ENCODE measurements around the gene SPATA31D4. TPM values are rescaled to one million over a fixed set of nuclear protein-coding genes. Genes with fewer than 3 reads are reported as not detected.

Gene SPATA31D4
- total and polyA plus RNA-seq, 10 of the 15 experiments (the other 5 are each of a cell fraction or from before 2014, with no cell fraction given): not detected

DNA sequence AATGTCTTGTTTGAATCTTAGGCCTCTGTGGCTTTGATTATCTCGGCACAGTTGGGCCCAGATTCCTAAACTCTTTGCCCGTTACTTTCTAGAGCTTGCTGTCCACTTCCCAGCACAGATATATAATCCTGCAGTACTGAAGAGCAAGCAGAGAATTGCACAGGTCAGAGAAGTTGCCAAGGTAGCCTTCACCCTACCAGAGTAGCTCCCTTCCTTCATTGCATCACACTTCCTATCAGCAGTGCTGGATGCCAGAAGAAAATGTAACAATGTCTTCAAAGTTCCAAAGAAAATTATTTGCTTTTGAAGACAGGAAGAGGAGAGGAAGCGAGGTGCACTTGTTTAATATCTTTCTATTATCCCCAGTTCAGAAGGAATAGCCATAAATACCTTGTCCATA, 38.1 kb upstream of the SPATA31D4 start:
- H3K4me1 ChIP-seq (ENCODE audit: control insufficient read depth, insufficient read depth, low read length): no peaks in the 10 kb centered on the region
- DNase-seq (ENCODE audit: low read depth, low spot score) (no peak), ATAC-seq (no peak), FAIRE-seq (no peak)
- H2AFZ ChIP-seq (ENCODE audit: control insufficient read depth, low read depth, low read length): no peak overlapping the region
- H3K27ac ChIP-seq (ENCODE audit: control insufficient read depth, insufficient read depth): no peak overlapping the region
- 32% methylated on average over 3 of the region's 3 CpGs for WGBS (ENCODE audit: insufficient coverage, insufficient replicate concordance, low lambda C conversion rate, missing lambda C conversion rate)
- H3K79me2 ChIP-seq (ENCODE audit: control insufficient read depth, insufficient read depth, low read length): no peaks in the 10 kb centered on the region
- no peaks in the 10 kb centered on the region for H3K36me3 ChIP-seq (ENCODE audit: control insufficient read depth in 2 of 2, insufficient read depth in 2 of 2, low read length in 1 of 2)
- intact Hi-C loops (cut with micrococcal nuclease; ENCODE audit: unreplicated experiment): no loop called here
- no peaks in the 10 kb centered on the region for H3K27me3 ChIP-seq (replicated peaks in 1 of 2; ENCODE audit: control insufficient read depth in 2 of 2, insufficient read depth in 2 of 2, low read length in 1 of 2)
- in situ Hi-C loops (cut with MboI): no loop called here
- CTCF ChIA-PET: no interaction called here
- H3K4me3 ChIP-seq: no peak overlapping the region
- no peaks in the 10 kb centered on the region for H4K20me1 ChIP-seq (ENCODE audit: control insufficient read depth, insufficient read depth)
- BruUV-seq (replicated peaks): no TSS peak
- TF ChIP-seq CHD2 (IDR thresholded peaks at IDR 0.05; ENCODE audit: borderline replicate concordance, low read depth, low read length) (no peak), NRF1 (conservative IDR thresholded peaks at IDR 0.05; ENCODE audit: low read depth, low read length) (no peak), NFYA (IDR thresholded peaks at IDR 0.05; ENCODE audit: borderline replicate concordance, low read depth, low read length) (no peak), SIN3A (IDR thresholded peaks at IDR 0.05; ENCODE audit: low read depth, low read length) (no peak), ZNF24 (IDR thresholded peaks at IDR 0.05) (no peak), FOS (IDR thresholded peaks at IDR 0.05; ENCODE audit: borderline replicate concordance, extremely low read depth, insufficient read length) (no peak), MYC (IDR thresholded peaks at IDR 0.05; ENCODE audit: insufficient read depth, insufficient read length, insufficient replicate concordance, low read length, severe bottlenecking) (no peak), POU2F2 (IDR thresholded peaks at IDR 0.05; ENCODE audit: borderline replicate concordance, low read depth, low read length) (no peak), NR2C1 (IDR thresholded peaks at IDR 0.05) (no peak), RB1 (IDR thresholded peaks at IDR 0.05; ENCODE audit: borderline replicate concordance) (no peak), NFYB (IDR thresholded peaks at IDR 0.05; ENCODE audit: insufficient read depth, low read depth, low read length) (no peak)
- TF ChIP-seq, protein P1, sequence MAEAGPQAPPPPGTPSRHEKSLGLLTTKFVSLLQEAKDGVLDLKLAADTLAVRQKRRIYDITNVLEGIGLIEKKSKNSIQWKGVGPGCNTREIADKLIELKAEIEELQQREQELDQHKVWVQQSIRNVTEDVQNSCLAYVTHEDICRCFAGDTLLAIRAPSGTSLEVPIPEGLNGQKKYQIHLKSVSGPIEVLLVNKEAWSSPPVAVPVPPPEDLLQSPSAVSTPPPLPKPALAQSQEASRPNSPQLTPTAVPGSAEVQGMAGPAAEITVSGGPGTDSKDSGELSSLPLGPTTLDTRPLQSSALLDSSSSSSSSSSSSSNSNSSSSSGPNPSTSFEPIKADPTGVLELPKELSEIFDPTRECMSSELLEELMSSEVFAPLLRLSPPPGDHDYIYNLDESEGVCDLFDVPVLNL (IDR thresholded peaks at IDR 0.05; ENCODE audit: low read depth, low read length): no peak
- TF ChIP-seq, protein P2, sequence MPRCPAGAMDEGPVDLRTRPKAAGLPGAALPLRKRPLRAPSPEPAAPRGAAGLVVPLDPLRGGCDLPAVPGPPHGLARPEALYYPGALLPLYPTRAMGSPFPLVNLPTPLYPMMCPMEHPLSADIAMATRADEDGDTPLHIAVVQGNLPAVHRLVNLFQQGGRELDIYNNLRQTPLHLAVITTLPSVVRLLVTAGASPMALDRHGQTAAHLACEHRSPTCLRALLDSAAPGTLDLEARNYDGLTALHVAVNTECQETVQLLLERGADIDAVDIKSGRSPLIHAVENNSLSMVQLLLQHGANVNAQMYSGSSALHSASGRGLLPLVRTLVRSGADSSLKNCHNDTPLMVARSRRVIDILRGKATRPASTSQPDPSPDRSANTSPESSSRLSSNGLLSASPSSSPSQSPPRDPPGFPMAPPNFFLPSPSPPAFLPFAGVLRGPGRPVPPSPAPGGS (IDR thresholded peaks at IDR 0.05; ENCODE audit: borderline replicate concordance, insufficient read depth, low read depth, low read length, poor library complexity, severe bottlenecking): no peak
- TF ChIP-seq, protein P3, sequence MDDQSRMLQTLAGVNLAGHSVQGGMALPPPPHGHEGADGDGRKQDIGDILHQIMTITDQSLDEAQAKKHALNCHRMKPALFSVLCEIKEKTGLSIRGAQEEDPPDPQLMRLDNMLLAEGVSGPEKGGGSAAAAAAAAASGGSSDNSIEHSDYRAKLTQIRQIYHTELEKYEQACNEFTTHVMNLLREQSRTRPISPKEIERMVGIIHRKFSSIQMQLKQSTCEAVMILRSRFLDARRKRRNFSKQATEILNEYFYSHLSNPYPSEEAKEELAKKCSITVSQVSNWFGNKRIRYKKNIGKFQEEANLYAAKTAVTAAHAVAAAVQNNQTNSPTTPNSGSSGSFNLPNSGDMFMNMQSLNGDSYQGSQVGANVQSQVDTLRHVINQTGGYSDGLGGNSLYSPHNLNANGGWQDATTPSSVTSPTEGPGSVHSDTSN (IDR thresholded peaks at IDR 0.05; ENCODE audit: insufficient replicate concordance, low read depth, low read length): no peak
- TF ChIP-seq, protein P4, sequence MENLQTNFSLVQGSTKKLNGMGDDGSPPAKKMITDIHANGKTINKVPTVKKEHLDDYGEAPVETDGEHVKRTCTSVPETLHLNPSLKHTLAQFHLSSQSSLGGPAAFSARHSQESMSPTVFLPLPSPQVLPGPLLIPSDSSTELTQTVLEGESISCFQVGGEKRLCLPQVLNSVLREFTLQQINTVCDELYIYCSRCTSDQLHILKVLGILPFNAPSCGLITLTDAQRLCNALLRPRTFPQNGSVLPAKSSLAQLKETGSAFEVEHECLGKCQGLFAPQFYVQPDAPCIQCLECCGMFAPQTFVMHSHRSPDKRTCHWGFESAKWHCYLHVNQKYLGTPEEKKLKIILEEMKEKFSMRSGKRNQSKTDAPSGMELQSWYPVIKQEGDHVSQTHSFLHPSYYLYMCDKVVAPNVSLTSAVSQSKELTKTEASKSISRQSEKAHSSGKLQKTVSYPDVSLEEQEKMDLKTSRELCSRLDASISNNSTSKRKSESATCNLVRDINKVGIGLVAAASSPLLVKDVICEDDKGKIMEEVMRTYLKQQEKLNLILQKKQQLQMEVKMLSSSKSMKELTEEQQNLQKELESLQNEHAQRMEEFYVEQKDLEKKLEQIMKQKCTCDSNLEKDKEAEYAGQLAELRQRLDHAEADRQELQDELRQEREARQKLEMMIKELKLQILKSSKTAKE (IDR thresholded peaks at IDR 0.05; ENCODE audit: low read depth, poor library complexity, severe bottlenecking): no peak
- no peaks in the 10 kb centered on the region; the same call in 2 of the 3 replicates for H3K9me3 ChIP-seq (replicated peaks; ENCODE audit: control insufficient read depth, insufficient read depth, low read length)
- H3K9ac ChIP-seq (ENCODE audit: control insufficient read depth, insufficient read depth, low read length): no peak overlapping the region
- RAD21 ChIA-PET (ENCODE audit: unreplicated experiment): no interaction called here
- POLR2A ChIA-PET: no interaction called here
- no peak overlapping the region for H3K4me2 ChIP-seq (ENCODE audit: control insufficient read depth, insufficient read depth)
- SMC1A ChIA-PET (ENCODE audit: uncharacterized antibody, unreplicated experiment): no interaction called here
